ENCODE results near the gene KCND3.

KCND3 gene

GRCh38 chr1:111961773-111962565, 27.5 kb downstream of the KCND3 start:
- 93 to 94% methylated on average over 11 of the region's 11 CpGs for WGBS, 2 experiments
- no peak overlapping the region for H3K27ac ChIP-seq (ENCODE audit: insufficient read depth, low read depth, low read length, poor library complexity, severe bottlenecking)
- H3K4me3 ChIP-seq (ENCODE audit: insufficient read depth, low read depth, low read length): no peak overlapping the region
- no peaks in the 10 kb centered on the region for H3K36me3 ChIP-seq (ENCODE audit: control insufficient read depth, insufficient read depth, low read length)
- no peaks in the 10 kb centered on the region for H3K27me3 ChIP-seq (ENCODE audit: control insufficient read depth, insufficient read depth, low read length, poor library complexity, severe bottlenecking)
- H3K9me3 ChIP-seq (ENCODE audit: control insufficient read depth, low read length): no peaks in the 10 kb centered on the region
- H3K4me1 ChIP-seq (ENCODE audit: control insufficient read depth, insufficient read depth, low read length): peaks cover 11% of the 10 kb centered on the region

- Histone ChIP-seq H3K9me3 (ENCODE audit: control insufficient read depth, low read length) (no peaks in the 10 kb centered on the region), H3K4me3 (ENCODE audit: insufficient read depth, low read depth, low read length) (no peak overlapping the region), H3K36me3 (ENCODE audit: control insufficient read depth, insufficient read depth, low read length) (no peaks in the 10 kb centered on the region), H3K27ac (ENCODE audit: insufficient read depth, low read depth, low read length, poor library complexity, severe bottlenecking) (no peak overlapping the region), H3K4me1 (ENCODE audit: control insufficient read depth, insufficient read depth, low read length) (peaks cover 11% of the 10 kb centered on the region), H3K27me3 (ENCODE audit: control insufficient read depth, insufficient read depth, low read length, poor library complexity, severe bottlenecking) (no peaks in the 10 kb centered on the region)
- 87 to 92% methylated on average over 8 of the region's 8 CpGs for WGBS, 2 experiments
Observed at GRCh38 chr1:111961016-111961415, 28.5 kb downstream of the KCND3 start.

- H3K4me3 ChIP-seq (ENCODE audit: insufficient read depth, low read depth, low read length): no peak overlapping the region
- no peaks in the 10 kb centered on the region for H3K9me3 ChIP-seq (ENCODE audit: control insufficient read depth, low read length)
- 90 to 91% methylated on average over 4 of the region's 4 CpGs for WGBS, 2 experiments
- H3K27me3 ChIP-seq (ENCODE audit: control insufficient read depth, insufficient read depth, low read length, poor library complexity, severe bottlenecking): no peaks in the 10 kb centered on the region
- no peak overlapping the region for H3K27ac ChIP-seq (ENCODE audit: insufficient read depth, low read depth, low read length, poor library complexity, severe bottlenecking)
- no peaks in the 10 kb centered on the region for H3K36me3 ChIP-seq (ENCODE audit: control insufficient read depth, insufficient read depth, low read length)
- H3K4me1 ChIP-seq (ENCODE audit: control insufficient read depth, insufficient read depth, low read length): peaks cover 7% of the 10 kb centered on the region
Observed at GRCh38 chr1:111959436-111959835, 30.0 kb downstream of the KCND3 start.

GRCh38 chr1:111958851-111959250, 30.6 kb downstream of the KCND3 start:
- Histone ChIP-seq H3K36me3 (ENCODE audit: control insufficient read depth, insufficient read depth, low read length) (no peaks in the 10 kb centered on the region), H3K27ac (ENCODE audit: insufficient read depth, low read depth, low read length, poor library complexity, severe bottlenecking) (no peak overlapping the region), H3K4me1 (ENCODE audit: control insufficient read depth, insufficient read depth, low read length) (peaks cover 1% of the 10 kb centered on the region), H3K27me3 (ENCODE audit: control insufficient read depth, insufficient read depth, low read length, poor library complexity, severe bottlenecking) (no peaks in the 10 kb centered on the region), H3K4me3 (ENCODE audit: insufficient read depth, low read depth, low read length) (no peak overlapping the region), H3K9me3 (ENCODE audit: control insufficient read depth, low read length) (no peaks in the 10 kb centered on the region)
- WGBS, 2 experiments: 89 to 93% methylated on average over 6 of the region's 6 CpGs

- Histone ChIP-seq H3K27me3 (ENCODE audit: control insufficient read depth, insufficient read depth, low read length, poor library complexity, severe bottlenecking) (no peaks in the 10 kb centered on the region), H3K9me3 (ENCODE audit: control insufficient read depth, low read length) (no peaks in the 10 kb centered on the region), H3K4me1 (ENCODE audit: control insufficient read depth, insufficient read depth, low read length) (no peaks in the 10 kb centered on the region), H3K27ac (ENCODE audit: insufficient read depth, low read depth, low read length, poor library complexity, severe bottlenecking) (no peak overlapping the region), H3K36me3 (ENCODE audit: control insufficient read depth, insufficient read depth, low read length) (no peaks in the 10 kb centered on the region), H3K4me3 (ENCODE audit: insufficient read depth, low read depth, low read length) (no peak overlapping the region)
- WGBS, 2 experiments: 95 to 96% methylated on average over 3 of the region's 3 CpGs
Observed at GRCh38 chr1:111958075-111958474, 31.4 kb downstream of the KCND3 start.

- Histone ChIP-seq H3K4me1 (ENCODE audit: control insufficient read depth, insufficient read depth, low read length) (no peaks in the 10 kb centered on the region), H3K9me3 (ENCODE audit: control insufficient read depth, low read length) (no peaks in the 10 kb centered on the region), H3K27me3 (ENCODE audit: control insufficient read depth, insufficient read depth, low read length, poor library complexity, severe bottlenecking) (no peaks in the 10 kb centered on the region), H3K36me3 (ENCODE audit: control insufficient read depth, insufficient read depth, low read length) (no peaks in the 10 kb centered on the region), H3K4me3 (ENCODE audit: insufficient read depth, low read depth, low read length) (no peak overlapping the region), H3K27ac (ENCODE audit: insufficient read depth, low read depth, low read length, poor library complexity, severe bottlenecking) (no peak overlapping the region)
- WGBS, 2 experiments: 91 to 95% methylated on average over 13 of the region's 13 CpGs
Observed at GRCh38 chr1:111956155-111956771, 33.2 kb downstream of the KCND3 start.

GRCh38 chr1:111955755-111956154, 33.7 kb downstream of the KCND3 start:
- no peaks in the 10 kb centered on the region for H3K4me1 ChIP-seq (ENCODE audit: control insufficient read depth, insufficient read depth, low read length)
- no peaks in the 10 kb centered on the region for H3K36me3 ChIP-seq (ENCODE audit: control insufficient read depth, insufficient read depth, low read length)
- no peak overlapping the region for H3K27ac ChIP-seq (ENCODE audit: insufficient read depth, low read depth, low read length, poor library complexity, severe bottlenecking)
- no peaks in the 10 kb centered on the region for H3K9me3 ChIP-seq (ENCODE audit: control insufficient read depth, low read length)
- no peaks in the 10 kb centered on the region for H3K27me3 ChIP-seq (ENCODE audit: control insufficient read depth, insufficient read depth, low read length, poor library complexity, severe bottlenecking)
- 91 to 97% methylated on average over 6 of the region's 6 CpGs for WGBS, 2 experiments
- no peak overlapping the region for H3K4me3 ChIP-seq (ENCODE audit: insufficient read depth, low read depth, low read length)

GRCh38 chr1:111953797-111954196, 35.7 kb downstream of the KCND3 start:
- no peaks in the 10 kb centered on the region for H3K36me3 ChIP-seq (ENCODE audit: control insufficient read depth, insufficient read depth, low read length)
- H3K27me3 ChIP-seq (ENCODE audit: control insufficient read depth, insufficient read depth, low read length, poor library complexity, severe bottlenecking): no peaks in the 10 kb centered on the region
- no peak overlapping the region for H3K27ac ChIP-seq (ENCODE audit: insufficient read depth, low read depth, low read length, poor library complexity, severe bottlenecking)
- H3K4me1 ChIP-seq (ENCODE audit: control insufficient read depth, insufficient read depth, low read length): peaks cover 5% of the 10 kb centered on the region
- H3K4me3 ChIP-seq (ENCODE audit: insufficient read depth, low read depth, low read length): no peak overlapping the region
- 70 to 88% methylated on average over 4 to 5 of the region's 5 CpGs for WGBS, 2 experiments
- no peaks in the 10 kb centered on the region for H3K9me3 ChIP-seq (ENCODE audit: control insufficient read depth, low read length)

- Histone ChIP-seq H3K4me3 (ENCODE audit: insufficient read depth, low read depth, low read length) (no peak overlapping the region), H3K27me3 (ENCODE audit: control insufficient read depth, insufficient read depth, low read length, poor library complexity, severe bottlenecking) (no peaks in the 10 kb centered on the region), H3K27ac (ENCODE audit: insufficient read depth, low read depth, low read length, poor library complexity, severe bottlenecking) (no peak overlapping the region), H3K4me1 (ENCODE audit: control insufficient read depth, insufficient read depth, low read length) (peaks cover 10% of the 10 kb centered on the region), H3K36me3 (ENCODE audit: control insufficient read depth, insufficient read depth, low read length) (no peaks in the 10 kb centered on the region), H3K9me3 (ENCODE audit: control insufficient read depth, low read length) (no peaks in the 10 kb centered on the region)
- WGBS, 2 experiments: 84 to 88% methylated on average over 4 of the region's 4 CpGs
Observed at GRCh38 chr1:111952125-111952657, 37.3 kb downstream of the KCND3 start.

Data from ectodermal cell (in vitro differentiated cells).